GM18861 (cell line): ENCODE data around the gene UBL4A.

ENCODE experiments used
- ATAC-seq: cut with Tn5 transposase; IDR thresholded peaks from one replicate; pipeline ENCODE4 v1.9.1; 2021; ENCODE audit not compliant: unreplicated experiment

UBL4A gene

DNA sequence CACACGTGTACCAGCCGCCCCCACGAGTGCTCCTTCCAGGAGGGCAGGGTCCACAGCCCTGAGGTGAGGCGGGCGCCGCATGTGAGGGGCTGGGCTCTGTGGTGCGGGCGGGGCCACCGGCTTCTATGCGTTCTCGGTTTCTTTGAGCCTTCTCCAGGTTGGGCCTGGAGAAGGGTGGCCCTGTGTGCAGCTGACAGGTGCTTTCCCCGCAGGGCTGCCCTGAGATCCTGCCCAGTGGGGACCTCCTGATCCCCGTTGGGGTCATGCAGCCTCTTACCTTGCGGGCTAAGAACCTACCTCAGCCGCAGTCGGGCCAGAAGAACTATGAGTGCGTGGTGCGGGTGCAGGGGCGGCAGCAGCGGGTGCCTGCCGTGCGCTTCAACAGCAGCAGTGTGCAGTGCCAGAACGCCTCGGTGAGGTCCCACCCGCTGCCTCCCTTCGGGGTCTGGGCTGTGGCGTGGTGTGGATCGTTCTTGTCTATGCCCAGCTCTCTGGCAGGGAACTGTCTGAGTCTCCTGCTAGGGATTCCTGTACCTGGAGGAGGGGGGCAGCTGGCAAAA lies 21.5 kb downstream of the UBL4A start:
- ATAC-seq = no peak

DNA sequence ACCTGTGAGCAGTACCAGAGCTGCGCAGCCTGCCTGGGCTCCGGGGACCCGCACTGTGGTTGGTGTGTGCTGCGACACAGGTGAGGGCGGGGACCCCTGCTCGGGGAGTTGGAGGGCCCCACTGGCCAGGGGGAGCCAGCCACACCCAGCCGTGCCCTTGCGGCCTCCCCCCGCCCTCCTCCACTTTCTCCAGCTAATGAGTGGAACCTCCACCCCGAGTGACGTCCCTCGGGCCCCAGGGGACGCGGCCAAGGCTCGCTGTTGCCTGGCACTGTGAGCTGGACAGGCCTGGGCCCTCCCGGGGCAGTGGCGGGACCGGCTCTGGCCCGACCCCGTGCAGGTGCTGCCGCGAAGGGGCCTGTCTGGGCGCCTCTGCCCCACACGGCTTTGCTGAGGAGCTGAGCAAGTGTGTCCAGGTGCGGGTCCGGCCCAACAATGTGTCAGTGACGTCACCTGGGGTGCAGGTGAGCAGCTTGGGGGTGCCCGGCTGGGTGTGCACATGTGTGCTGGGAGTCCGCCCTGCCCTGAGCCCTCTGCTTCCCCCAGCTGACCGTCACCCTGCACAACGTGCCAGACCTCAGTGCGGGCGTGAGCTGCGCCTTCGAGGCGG lies 22.7 kb downstream of the UBL4A start:
- no peak for ATAC-seq

GRCh38 chrX:154462396-154462795 lies 24.0 kb downstream of the UBL4A start:
- ATAC-seq = no peak

- no peak for ATAC-seq
These were observed 26.1 kb downstream of the UBL4A start for GRCh38 chrX:154460326-154460725.

GRCh38 chrX:154459832-154460231 lies 26.6 kb downstream of the UBL4A start:
- ATAC-seq = no peak

DNA sequence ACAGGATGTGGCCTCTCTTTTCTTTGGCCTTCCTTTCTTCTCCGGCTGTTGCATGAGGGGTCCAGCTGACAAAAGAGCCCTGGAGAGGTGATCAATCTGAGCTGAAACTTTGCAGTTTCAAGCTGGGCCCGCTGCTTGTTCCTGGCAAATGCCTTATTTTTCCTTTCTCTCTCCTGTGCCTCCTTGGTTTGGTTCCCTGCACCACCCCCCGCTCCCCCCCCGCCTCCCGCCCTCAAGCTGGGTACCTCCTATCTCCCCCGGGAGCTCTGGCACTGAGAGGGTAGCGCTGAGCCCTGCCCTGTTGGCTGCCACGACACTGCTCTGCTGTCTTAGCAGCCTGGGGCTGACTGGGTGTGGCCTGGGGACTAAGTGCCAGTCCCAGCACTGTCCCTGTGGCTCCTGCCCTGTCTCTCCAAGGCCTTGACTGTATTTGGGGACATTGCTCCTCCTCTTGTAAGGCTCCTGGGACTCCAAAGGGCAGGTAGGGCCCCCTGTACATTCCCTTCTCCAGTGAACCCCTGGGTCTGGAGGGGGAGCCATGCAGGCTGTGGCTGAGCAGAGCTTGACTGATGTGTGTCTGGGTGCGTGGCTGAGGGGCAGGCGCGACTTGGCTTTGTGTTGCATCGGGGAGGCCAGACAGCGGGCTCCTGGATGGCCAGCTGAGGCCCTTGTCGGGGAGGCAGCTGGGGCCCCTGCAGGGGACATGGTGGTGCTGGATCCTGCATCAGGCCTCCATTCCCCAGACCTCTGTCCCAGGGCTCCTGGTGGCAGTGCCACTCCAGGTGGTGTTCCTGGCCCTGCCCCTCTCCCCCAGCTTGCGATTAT lies 27.2 kb downstream of the UBL4A start:
- no peak for ATAC-seq

DNA sequence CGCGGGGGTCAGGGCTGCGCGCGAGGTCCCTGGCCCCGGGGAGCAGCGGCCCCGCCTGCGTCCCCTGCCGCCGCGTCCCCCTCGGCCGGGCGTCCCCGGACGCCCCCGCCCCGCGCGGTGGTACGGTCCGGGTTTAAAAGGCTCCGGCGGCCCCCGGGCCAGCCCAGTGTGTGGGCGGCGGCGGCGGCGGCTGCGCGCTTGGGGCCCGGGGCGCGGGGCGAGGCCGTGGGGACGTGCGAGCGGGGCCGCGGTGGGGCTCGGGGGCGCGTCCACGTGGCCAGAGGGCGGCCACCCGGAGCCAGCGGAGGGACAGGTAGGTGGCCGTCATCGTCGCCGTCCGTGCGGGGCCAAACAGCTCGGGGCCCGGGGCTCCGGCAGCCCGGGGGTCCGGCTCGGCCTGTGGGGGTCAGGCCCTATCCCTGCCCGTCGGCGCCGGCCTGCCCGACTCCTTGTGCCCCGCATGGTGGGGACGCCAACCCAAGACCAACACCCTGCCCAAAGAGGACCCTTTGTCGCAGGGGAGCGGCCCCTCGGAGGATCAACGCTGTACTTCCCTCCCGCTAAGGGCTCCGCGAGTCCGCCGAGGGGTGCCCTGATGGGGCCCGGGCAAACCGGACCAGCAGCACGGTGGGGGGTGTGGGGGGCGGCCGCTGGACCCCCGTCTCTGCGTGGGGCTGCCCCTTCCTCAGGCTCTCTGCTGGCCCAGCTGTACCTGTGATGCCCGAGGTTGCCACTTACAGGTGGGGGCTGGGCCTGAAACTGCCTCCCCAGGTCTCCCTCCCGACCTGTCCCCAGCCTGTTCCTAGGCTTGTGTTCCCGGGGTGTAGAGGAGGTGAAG lies 28.1 kb downstream of the UBL4A start, which contains the start of gene PLXNA3:
Gene PLXNA3 (plus strand): TSS at position 166 of the 838 bp plus-strand sequence. CDS start 1,903 bp downstream, outside the sequence.
- peak; percentile 39 for ATAC-seq

- peak; percentile 33 for ATAC-seq
These were observed 28.8 kb downstream of the UBL4A start for GRCh38 chrX:154457491-154458115.

GRCh38 chrX:154452823-154453222 lies 33.6 kb downstream of the UBL4A start:
- no peak for ATAC-seq

GRCh38 chrX:154450312-154450711 lies 36.1 kb downstream of the UBL4A start:
- ATAC-seq = no peak

GRCh38 chrX:154449618-154450017 lies 36.8 kb downstream of the UBL4A start:
- no peak for ATAC-seq

GRCh38 chrX:154448484-154448883 lies 37.9 kb downstream of the UBL4A start:
- ATAC-seq = no peak

DNA sequence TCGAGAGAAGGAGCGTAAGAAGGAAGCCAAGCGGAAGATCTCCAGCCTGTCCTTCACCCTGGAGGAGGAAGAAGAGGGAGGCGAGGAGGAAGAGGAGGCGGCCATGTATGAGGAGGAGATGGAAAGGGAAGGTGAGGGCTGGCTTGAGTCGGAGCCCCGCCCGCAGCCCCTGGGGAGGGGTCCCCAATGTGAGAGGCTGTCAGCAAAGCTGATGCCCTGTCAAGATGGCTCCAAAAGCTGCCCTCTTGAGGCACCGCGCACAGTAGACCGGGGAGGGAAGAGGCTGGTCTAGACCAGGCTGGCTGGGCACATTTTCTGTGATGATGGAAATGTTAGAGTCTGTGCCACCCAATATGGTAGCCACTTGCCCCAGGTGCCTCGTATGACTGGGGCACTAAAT lies 40.0 kb downstream of the UBL4A start:
- no peak for ATAC-seq

- ATAC-seq = no peak
These were observed 40.6 kb downstream of the UBL4A start for GRCh38 chrX:154445776-154446175.

DNA sequence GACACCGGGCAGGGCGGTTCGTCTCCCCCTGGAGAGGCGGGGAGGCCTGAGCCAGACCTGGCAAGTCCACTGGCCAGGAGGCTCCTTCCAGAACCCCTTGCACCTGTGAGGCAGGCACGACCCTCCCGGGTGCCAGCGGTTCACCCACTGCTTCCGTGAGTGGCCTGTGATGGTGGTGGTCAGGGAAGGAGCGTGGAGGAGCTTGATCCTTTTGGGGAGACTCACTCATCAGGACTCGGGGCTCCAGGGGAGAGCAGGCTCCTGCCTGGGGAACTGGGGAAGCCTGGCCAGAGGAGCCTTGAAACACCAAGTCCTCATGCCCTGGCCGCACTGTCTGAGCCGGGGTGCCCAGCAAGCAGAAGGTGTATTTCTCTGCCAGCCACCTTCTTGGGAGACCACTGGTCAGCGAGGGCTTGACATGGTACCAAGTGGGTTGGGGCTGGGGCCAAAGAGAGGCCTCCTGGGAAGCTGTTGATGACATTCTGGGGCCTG lies 41.6 kb downstream of the UBL4A start:
- no peak for ATAC-seq

DNA sequence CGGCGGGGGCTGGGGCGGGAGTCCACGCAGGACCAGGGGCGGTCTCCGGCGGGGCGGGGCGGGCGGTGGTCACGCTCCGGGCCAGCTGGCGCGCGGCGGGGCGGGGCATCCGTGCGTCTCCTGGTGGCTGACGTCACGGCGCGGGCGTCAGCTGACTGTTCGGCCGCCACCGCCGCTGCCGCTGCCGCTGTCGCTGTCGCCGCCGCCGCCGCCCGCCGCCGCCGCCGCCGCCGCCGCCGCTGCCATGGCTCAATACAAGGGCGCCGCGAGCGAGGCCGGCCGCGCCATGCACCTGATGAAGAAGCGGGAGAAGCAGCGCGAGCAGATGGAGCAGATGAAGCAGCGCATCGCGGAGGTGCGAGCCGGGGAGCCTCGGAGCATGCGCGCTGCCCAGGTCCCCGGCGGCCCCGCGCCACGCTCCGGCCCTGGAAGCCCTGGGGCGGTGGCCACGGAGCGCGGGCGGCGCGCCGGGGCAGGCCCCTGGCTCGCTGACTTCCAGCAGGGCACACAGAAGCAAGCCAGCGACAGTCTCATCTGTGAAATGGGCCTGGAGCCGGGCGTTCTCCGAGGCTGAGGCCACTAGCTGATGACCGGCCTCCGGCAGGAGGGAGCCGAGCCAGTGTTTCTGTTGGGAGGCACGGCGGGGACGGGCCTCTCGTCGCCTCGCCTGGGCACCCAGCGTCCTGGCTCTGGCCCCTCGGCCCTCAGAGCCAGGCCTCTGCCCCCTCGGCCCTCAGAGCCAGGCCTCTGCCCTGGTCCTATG lies 42.2 kb downstream of the UBL4A start, which contains the start of gene FAM50A:
Gene FAM50A (plus strand): TSS at position 150 of the 763 bp plus-strand sequence. CDS start 95 bp downstream, at position 245.
- peak; percentile 71 for ATAC-seq

DNA sequence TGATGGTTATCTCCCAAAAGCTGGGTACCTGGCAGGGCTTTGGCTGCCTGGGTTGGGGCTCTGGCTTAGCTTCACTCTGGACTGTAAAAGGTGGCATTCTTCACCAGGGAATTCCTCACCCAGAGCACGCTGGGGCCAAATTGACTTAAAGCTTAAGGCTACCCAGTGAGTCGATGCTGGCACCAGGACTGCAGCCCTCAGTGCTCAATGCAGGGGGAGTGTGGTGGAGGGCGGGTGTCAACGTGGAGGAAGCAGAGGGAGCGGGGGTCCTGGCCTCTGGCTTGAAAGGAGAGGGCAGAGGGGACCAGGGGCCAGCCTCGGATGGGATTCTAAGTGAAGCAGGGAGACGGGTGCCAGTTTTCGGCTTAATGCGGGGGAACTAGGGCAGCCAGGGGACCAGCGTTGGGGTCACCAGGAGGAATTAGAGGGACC lies 42.9 kb downstream of the UBL4A start:
- no peak for ATAC-seq

DNA sequence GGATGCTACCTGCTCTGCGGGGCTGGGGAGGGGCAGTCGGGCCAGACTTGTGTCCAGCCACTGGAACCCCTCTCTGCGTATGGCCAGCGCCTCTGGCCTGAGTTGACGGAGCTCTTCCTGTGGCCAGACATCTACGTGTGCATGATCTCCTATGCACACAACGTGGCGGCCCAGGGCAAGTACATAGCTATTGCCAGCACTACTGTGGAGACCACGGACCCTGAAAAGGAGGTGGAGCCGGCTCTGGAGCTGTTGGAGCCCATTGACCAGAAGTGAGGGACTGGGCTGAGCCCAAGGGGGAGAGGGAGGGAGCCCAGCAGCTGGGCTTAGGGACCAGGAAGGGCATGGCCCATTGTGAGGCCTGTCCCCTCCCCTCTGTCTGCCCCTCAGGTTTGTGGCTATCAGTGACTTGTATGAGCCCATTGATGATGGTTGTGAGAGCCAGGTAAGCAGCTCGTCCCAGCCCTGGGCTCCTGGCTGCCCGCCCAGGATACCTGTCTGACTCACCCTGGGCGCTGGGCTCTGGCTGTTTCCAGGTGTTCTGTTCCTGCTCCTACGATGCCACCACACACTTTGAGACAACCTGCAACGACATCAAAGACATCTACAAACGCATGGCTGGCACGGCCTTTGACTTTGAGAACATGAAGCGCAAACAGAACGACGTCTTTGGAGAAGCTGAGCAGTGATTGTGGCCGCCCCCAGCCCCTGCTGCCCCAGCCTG lies 44.3 kb downstream of the UBL4A start:
- no peak for ATAC-seq

DNA sequence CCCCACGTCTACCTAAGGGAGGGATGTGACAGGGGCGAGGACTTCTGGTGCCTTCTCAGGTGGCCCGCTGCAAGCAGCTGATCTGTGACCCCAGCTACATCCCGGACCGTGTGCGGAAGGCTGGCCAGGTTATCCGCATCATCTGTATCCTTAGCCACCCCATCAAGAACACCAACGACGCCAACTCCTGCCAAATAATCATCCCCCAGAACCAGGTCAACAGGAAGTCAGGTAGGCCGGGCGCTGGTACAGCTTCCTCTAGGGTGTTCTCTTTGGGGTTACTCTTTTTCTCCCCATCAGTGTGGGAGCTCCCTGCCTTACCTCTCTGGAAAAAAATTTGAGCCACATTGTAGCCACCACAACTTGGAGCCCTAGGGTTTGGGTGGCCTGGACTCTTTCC lies 44.9 kb downstream of the UBL4A start:
- no peak for ATAC-seq
